Activated CD8-positive, alpha-beta memory T cell treated with anti-CD3 and anti-CD28 coated beads for 36 hours (primary cell): ENCODE data around the gene PRELID3B. TPM values are rescaled to one million over a fixed set of nuclear protein-coding genes. Genes with fewer than 3 reads are reported as not detected.

Experiments
- CTCF ChIA-PET: fragments of 350-600 bp; sonication (Branson Sonifier 250); formaldehyde crosslinking; loops from one replicate; lab custom pipeline; 2021; ENCODE audit warnings: antibody characterized with exemption; lab: Charles Lee
- POLR2A ChIA-PET: fragments of 350-600 bp; sonication (Branson Sonifier 250); formaldehyde crosslinking; loops from one replicate; lab custom pipeline; 2021; ENCODE audit warnings: antibody characterized with exemption; lab: Charles Lee
- total RNA-seq, 2 experiments: library from RNA; stranded (reverse); gene quantifications; one replicate each; pipeline ENCODE4 v1.2.3, GENCODE V29; 2021

The PRELID3B gene
- total RNA-seq, 2 experiments from 2014 or later: 148 to 154 TPM

GRCh38 chr20:59032713-59033059 is 9.9 kb downstream of the PRELID3B start:
- CTCF ChIA-PET: interaction anchor here (1.2 to 1.9 kb wide), 3 partner anchors 8 to 180 kb away, joined by 3 to 7 read pairs (median 5); no protein-coding TSS in a partner anchor
- POLR2A ChIA-PET: interaction anchor here (1.5 to 2.2 kb wide), 6 partner anchors 10 to 381 kb away, joined by 5 to 28 read pairs (median 10); partner anchors contain the start of genes PRELID3B and STX16

- POLR2A ChIA-PET: interaction anchor here (0.5 to 2.2 kb wide), 14 partner anchors 10 to 596 kb away, joined by 3 to 28 read pairs (median 4); partner anchors contain the start of genes PRELID3B, STX16 and TUBB1
- CTCF ChIA-PET: interaction anchor here (0.6 to 1.9 kb wide), 5 partner anchors 9 to 181 kb away, joined by 3 to 7 read pairs (median 5); no protein-coding TSS in a partner anchor
Observed at GRCh38 chr20:59032023-59032712, 10.4 kb downstream of the PRELID3B start, which contains the start of gene ATP5F1E. TSS of gene ATP5F1E (minus strand) at chr20:59032335. CDS start at chr20:59032251, 84 bp downstream.

- POLR2A ChIA-PET: interaction anchor here (0.5 to 2.2 kb wide), 12 partner anchors 11 to 380 kb away, joined by 3 to 28 read pairs (median 4); partner anchors contain the start of genes PRELID3B, STX16 and TUBB1
- CTCF ChIA-PET: interaction anchor here (1.2 to 1.9 kb wide), 4 partner anchors 9 to 182 kb away, joined by 3 to 7 read pairs (median 4); no protein-coding TSS in a partner anchor
Observed at GRCh38 chr20:59031564-59032022, 11.0 kb downstream of the PRELID3B start.

DNA sequence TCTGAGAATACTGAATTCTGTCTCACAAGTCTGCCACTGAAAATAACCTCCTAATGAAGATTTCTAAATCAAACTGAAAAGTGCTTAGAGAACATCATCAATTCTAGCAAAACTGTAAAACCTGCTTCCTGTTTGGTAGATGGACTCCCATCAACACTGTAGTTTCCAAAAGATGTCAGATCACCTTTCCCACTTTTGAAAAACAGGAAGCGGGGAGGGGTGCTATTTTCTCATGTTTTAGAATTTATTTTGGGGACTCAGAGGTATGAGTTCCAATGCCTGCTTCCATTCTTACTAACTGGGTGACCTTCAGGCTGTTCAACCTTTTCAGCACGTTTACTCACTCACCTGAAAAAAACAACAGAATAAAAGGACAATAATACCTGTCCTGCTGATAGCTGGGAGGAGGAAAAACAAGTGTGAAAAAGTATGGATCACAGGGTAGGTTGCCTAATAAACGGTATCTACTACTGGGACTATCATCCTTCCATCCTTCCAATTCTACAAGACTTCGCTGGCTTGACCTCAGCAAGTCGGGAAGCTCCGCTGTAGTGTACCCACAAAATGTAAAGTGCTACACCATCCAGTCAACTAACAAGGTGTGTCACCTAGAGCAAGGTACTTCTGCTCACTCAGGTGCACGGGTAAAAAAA is 11.5 kb downstream of the PRELID3B start:
- CTCF ChIA-PET: interaction anchor here (1.5 to 1.9 kb wide), 2 partner anchors 10 to 17 kb away, joined by 3 to 7 read pairs; no protein-coding TSS in a partner anchor
- POLR2A ChIA-PET: interaction anchor here (0.8 to 2.2 kb wide), 9 partner anchors 12 to 379 kb away, joined by 3 to 28 read pairs (median 6); partner anchors contain the start of genes PRELID3B, STX16 and TUBB1

GRCh38 chr20:59028812-59029211 is 13.8 kb downstream of the PRELID3B start:
- POLR2A ChIA-PET: interaction anchor here (0.6 kb wide), 1 partner anchor 158 kb away, joined by 7 read pairs; no protein-coding TSS in a partner anchor
- CTCF ChIA-PET: no interaction called here

DNA sequence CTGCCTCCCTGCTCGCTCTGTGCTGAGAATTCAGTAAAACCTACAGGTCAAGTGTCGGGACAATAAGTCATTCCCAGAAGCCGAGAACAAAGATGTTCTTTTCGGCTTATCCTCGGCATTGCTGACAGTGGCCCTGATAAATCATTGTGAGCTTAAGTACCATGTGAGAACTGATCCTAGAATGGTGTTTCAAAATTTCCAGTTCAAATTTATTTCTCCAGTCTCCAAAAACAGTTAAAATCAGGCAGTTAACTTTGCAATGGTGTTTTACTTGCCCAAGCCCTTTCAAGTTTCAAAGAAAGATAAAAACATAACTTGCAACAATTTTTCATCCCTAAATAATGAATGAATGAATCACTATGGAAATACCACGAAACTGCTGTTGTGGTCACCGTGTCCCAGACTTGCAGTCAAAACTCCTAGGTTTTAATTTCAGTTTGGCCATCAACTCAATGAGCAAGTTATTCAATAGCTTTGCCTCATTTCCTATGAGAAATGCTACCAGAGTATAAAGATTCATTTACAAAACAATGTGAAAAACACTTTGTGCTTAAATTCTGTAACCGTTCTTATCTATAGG is 14.8 kb downstream of the PRELID3B start:
- POLR2A ChIA-PET: no interaction called here
- CTCF ChIA-PET: no interaction called here

- CTCF ChIA-PET: interaction anchor here (1.0 kb wide), 1 partner anchor 45 kb away, joined by 3 read pairs; no protein-coding TSS in a partner anchor
Observed at GRCh38 chr20:59026904-59027740, 15.5 kb downstream of the PRELID3B start.

GRCh38 chr20:59025511-59025910 is 17.1 kb downstream of the PRELID3B start:
- POLR2A ChIA-PET: no interaction called here
- CTCF ChIA-PET: no interaction called here

More at GRCh38 chr20:59026904-59027740, 15.5 kb downstream of the PRELID3B start:
- POLR2A ChIA-PET: no interaction called here

DNA sequence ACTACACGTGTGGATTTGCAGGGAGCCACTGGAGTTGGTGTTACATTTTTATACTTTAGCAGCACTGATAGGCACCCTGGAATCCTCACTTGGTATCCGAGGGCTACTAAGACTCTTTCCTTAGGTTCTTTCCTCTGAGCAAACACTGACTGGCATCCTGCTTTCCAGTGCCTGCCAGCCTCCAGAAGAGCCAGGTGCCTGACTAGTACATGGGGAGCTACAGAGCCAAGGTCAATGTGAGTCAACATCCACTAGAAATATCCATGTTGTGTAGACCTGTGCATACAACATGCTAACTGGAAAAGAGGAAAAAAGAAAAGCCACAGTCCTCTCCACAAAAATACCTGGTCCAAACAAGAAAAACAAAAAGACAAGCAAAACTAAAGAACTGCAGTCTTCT is 17.5 kb downstream of the PRELID3B start:
- POLR2A ChIA-PET: no interaction called here
- CTCF ChIA-PET: no interaction called here

- POLR2A ChIA-PET: no interaction called here
- CTCF ChIA-PET: no interaction called here
Observed at GRCh38 chr20:59024111-59024530, 18.5 kb downstream of the PRELID3B start.

DNA sequence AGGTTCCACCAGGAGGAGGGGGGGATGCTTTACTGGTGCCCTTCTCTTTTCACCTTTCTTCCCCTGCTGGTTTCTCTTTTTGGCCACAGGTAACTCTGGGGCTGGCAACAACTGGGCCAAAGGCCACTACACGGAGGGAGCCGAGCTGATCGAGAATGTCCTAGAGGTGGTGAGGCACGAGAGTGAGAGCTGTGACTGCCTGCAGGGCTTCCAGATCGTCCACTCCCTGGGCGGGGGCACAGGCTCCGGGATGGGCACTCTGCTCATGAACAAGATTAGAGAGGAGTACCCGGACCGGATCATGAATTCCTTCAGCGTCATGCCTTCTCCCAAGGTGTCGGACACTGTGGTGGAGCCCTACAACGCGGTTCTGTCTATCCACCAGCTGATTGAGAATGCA is 19.0 kb downstream of the PRELID3B start:
- ChIA-PET CTCF (no interaction called here), POLR2A (no interaction called here)

- POLR2A ChIA-PET: no interaction called here
- CTCF ChIA-PET: interaction anchor here (0.7 kb wide), 1 partner anchor 437 kb away, joined by 3 read pairs; no protein-coding TSS in a partner anchor
Observed at GRCh38 chr20:59022754-59023153, 19.8 kb downstream of the PRELID3B start.

GRCh38 chr20:59020938-59021551 is 21.5 kb downstream of the PRELID3B start:
- POLR2A ChIA-PET: no interaction called here
- CTCF ChIA-PET: no interaction called here

GRCh38 chr20:59019217-59019616 is 23.4 kb downstream of the PRELID3B start, which contains the start of gene TUBB1:
TSS of gene TUBB1 (plus strand) at chr20:59019429. CDS start at chr20:59019523, 94 bp downstream.
- ChIA-PET POLR2A (interaction anchor here (1.0 kb wide), 1 partner anchor 12 kb away, joined by 3 read pairs; the partner anchor contains the start of gene ATP5F1E), CTCF (no interaction called here)

DNA sequence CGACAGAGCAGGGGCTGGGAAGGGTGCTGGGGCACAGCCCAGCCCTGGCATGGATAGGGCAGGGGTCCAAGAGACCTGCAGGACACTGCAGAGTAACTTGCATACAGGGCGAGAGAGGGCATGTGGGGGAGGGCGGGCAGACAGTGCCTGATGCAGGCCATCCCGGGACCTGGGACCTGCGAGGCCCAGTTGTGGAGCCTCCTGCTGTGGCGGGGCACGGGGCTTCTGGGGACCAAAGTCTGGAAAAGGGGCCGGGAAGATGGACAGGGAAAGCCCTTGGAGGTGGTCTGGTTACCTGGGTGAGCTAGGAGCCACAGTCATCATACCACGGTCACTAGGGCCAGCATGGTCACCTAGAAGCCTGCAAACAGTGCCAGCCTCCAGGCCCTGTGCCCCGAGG is 23.8 kb downstream of the PRELID3B start:
- CTCF ChIA-PET: no interaction called here
- POLR2A ChIA-PET: interaction anchor here (1.0 kb wide), 1 partner anchor 13 kb away, joined by 3 read pairs; the partner anchor contains the start of gene ATP5F1E

DNA sequence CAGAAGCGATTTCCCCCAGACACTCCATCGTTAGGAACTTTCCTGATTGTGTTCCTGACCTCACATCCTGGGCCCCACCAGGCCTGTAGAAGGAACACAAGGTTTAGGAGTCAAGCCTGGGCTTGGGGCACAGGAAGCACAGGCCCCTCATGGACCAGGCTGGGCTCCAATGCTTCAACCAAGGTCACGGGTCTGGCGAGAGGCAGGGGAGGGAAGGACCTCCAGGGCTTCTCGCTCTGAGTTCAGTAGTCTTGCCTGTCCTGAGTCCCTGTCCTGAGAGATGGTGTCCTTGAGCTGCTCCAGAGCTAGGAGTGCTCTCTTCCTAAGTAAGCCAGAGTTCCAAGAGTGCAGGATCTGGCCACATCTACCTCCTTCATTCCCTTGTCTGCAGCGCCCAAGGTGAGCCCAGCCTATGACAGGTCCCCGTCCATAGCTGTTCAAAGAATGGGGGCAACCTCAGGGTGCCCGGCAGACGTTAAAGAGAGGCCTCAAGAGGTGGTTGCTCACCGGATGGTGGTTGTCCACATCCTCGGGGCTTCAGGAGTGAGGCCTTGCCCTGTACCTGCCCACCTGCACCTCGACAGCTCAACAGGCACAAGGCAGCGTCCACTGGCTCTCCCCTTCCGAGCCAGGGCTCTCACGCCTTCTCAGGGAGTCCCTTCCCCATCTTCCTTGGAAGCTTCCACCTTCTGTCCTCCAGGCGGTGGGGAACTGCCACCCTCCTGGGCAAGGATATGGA is 24.9 kb downstream of the PRELID3B start:
- POLR2A ChIA-PET: interaction anchor here (0.5 kb wide), 1 partner anchor 150 kb away, joined by 5 read pairs; no protein-coding TSS in a partner anchor

More for the DNA sequence above, 24.9 kb downstream of the PRELID3B start:
- CTCF ChIA-PET: no interaction called here
